ENCODE measurements around the gene OVCA2.
"Not testable (repeated sequence)": the region's sequence is repeated elsewhere in the genome, so short reads cannot be mapped to it uniquely, and the experiment has no call there.

OVCA2 gene
- total RNA-seq = 0 reads per million in 4 experiments

GRCh38 chr17:2041561-2042389 is at the start of gene OVCA2:
TSS of gene OVCA2 (plus strand) at chr17:2042022. CDS start at chr17:2042048, 26 bp downstream.
- DNase-seq = peak; percentile 97

GRCh38 chr17:1992541-1992940 is 49.3 kb upstream of the OVCA2 start:
- DNase-seq = no peak

- no peak for DNase-seq
These were observed 47.1 kb upstream of the OVCA2 start for GRCh38 chr17:1994707-1995106.

- no peak for DNase-seq
These were observed 46.4 kb upstream of the OVCA2 start for GRCh38 chr17:1995321-1995892.

- DNase-seq = no peak
These were observed 45.7 kb upstream of the OVCA2 start for GRCh38 chr17:1995907-1996799.

- no peak for DNase-seq
These were observed 45.0 kb upstream of the OVCA2 start for GRCh38 chr17:1996800-1997288.

GRCh38 chr17:1997289-1997926 is 44.4 kb upstream of the OVCA2 start:
- no peak for DNase-seq

- no peak for DNase-seq
These were observed 43.7 kb upstream of the OVCA2 start for GRCh38 chr17:1997927-1998742.

- no peak for DNase-seq
These were observed 42.1 kb upstream of the OVCA2 start for GRCh38 chr17:1999557-2000251.

GRCh38 chr17:2002767-2003329 is 39.0 kb upstream of the OVCA2 start:
- DNase-seq = no peak

- no peak for DNase-seq
These were observed 38.3 kb upstream of the OVCA2 start for GRCh38 chr17:2003525-2003924.

GRCh38 chr17:2004435-2004952 is 37.3 kb upstream of the OVCA2 start:
- DNase-seq = no peak

GRCh38 chr17:2008332-2009126 is 33.3 kb upstream of the OVCA2 start:
- no peak for DNase-seq

- DNase-seq = no peak
These were observed 32.1 kb upstream of the OVCA2 start for GRCh38 chr17:2009737-2010136.

GRCh38 chr17:2011411-2012371 is 30.1 kb upstream of the OVCA2 start:
- DNase-seq = no peak

- no peak for DNase-seq
These were observed 29.3 kb upstream of the OVCA2 start for GRCh38 chr17:2012499-2012898.

GRCh38 chr17:2013220-2013993 is 28.4 kb upstream of the OVCA2 start:
- not testable (repeated sequence) for DNase-seq

- no peak for DNase-seq
These were observed 27.9 kb upstream of the OVCA2 start for GRCh38 chr17:2013994-2014317.

Data from effector CD8-positive, alpha-beta T cell (primary cell).